HAP-1 (cell line): ENCODE measurements around the gene KRTAP10-6.
"Not testable (repeated sequence)": the region's sequence is repeated elsewhere in the genome, so short reads cannot be mapped to it uniquely, and the experiment has no call there.

Experiments
- DNase-seq, 2 experiments: peaks; one replicate each; pipeline ENCODE4 v3.0.0-alpha.2; 2016 to 2020; ENCODE audit warnings: low spot score in 2 of 2
- H3K27me3 ChIP-seq: fragments of 250-450 bp; sonication (Bioruptor Pico); 2 replicates; pipeline ENCODE4 v1.5.1; 2020; ENCODE audit warnings: low read depth, mild to moderate bottlenecking, moderate library complexity
- H3K36me3 ChIP-seq: fragments of 250-450 bp; sonication (Bioruptor Pico); replicated peaks from 2 replicates; pipeline ENCODE4 v1.5.1; 2020; ENCODE audit warnings: mild to moderate bottlenecking
- H3K4me1 ChIP-seq: fragments of 250-450 bp; sonication (Bioruptor Pico); 2 replicates; pipeline ENCODE4 v1.5.1; 2020; ENCODE audit warnings: mild to moderate bottlenecking
- H3K4me3 ChIP-seq: fragments of 250-450 bp; sonication (Bioruptor Pico); 2 replicates; pipeline ENCODE4 v1.5.1; 2020; ENCODE audit warnings: mild to moderate bottlenecking, moderate library complexity
- H3K9me3 ChIP-seq: fragments of 250-450 bp; sonication (Bioruptor Pico); 2 replicates; pipeline ENCODE4 v1.5.1; 2020; ENCODE audit warnings: mild to moderate bottlenecking, moderate library complexity
- in situ Hi-C: fragments of 300-500 bp; cut with MboI; formaldehyde crosslinking; loops from 3 replicates; pipeline ENCODE4 v1.14.3; 2020; ENCODE audit warnings: low sequenced_read_pairs, inconsistent platforms, mixed read lengths

The KRTAP10-6 gene

GRCh38 chr21:44627181-44627822 is 35.0 kb upstream of the KRTAP10-6 start:
- H3K9me3 ChIP-seq, H3K36me3 ChIP-seq, DNase-seq, H3K27me3 ChIP-seq, H3K4me1 ChIP-seq, in situ Hi-C loops, H3K4me3 ChIP-seq: not testable (repeated sequence)

- Histone ChIP-seq H3K4me1 (no peaks in the 10 kb centered on the region), H3K27me3 (no peaks in the 10 kb centered on the region), H3K36me3 (no peaks in the 10 kb centered on the region), H3K4me3 (no peak within 1 kb of the TSS), H3K9me3 (no peaks in the 10 kb centered on the region; the same call in 1 of the 2 replicates)
- no peak for DNase-seq
- in situ Hi-C loops = no loop called here
Measured at GRCh38 chr21:44626673-44627143, 34.4 kb upstream of the KRTAP10-6 start, which contains the start of gene KRTAP10-9. TSS of gene KRTAP10-9 (plus strand) at chr21:44627093. CDS start at chr21:44627172, 79 bp downstream.

- Histone ChIP-seq H3K27me3 (no peaks in the 10 kb centered on the region), H3K4me3 (no peak overlapping the region), H3K9me3 (no peaks in the 10 kb centered on the region; the same call in 1 of the 2 replicates), H3K4me1 (no peaks in the 10 kb centered on the region), H3K36me3 (no peaks in the 10 kb centered on the region)
- in situ Hi-C loops = no loop called here
- no peak for DNase-seq
Measured at GRCh38 chr21:44626262-44626661, 34.0 kb upstream of the KRTAP10-6 start.

GRCh38 chr21:44625756-44626155 is 33.5 kb upstream of the KRTAP10-6 start:
- DNase-seq = no peak
- in situ Hi-C loops = no loop called here
- no peak overlapping the region for H3K4me3 ChIP-seq
- H3K4me1 ChIP-seq = no peaks in the 10 kb centered on the region
- H3K36me3 ChIP-seq = no peaks in the 10 kb centered on the region
- no peaks in the 10 kb centered on the region; the same call in 1 of the 2 replicates for H3K9me3 ChIP-seq
- no peaks in the 10 kb centered on the region for H3K27me3 ChIP-seq

GRCh38 chr21:44623575-44623974 is 31.3 kb upstream of the KRTAP10-6 start:
- H3K36me3 ChIP-seq = no peaks in the 10 kb centered on the region
- no peak overlapping the region for H3K4me3 ChIP-seq
- H3K27me3 ChIP-seq = no peaks in the 10 kb centered on the region
- no peaks in the 10 kb centered on the region; the same call in 1 of the 2 replicates for H3K9me3 ChIP-seq
- DNase-seq = no peak
- in situ Hi-C loops = no loop called here
- no peaks in the 10 kb centered on the region for H3K4me1 ChIP-seq

GRCh38 chr21:44619886-44620285 is 27.6 kb upstream of the KRTAP10-6 start:
- Histone ChIP-seq H3K4me3 (no peak overlapping the region), H3K36me3 (no peaks in the 10 kb centered on the region), H3K4me1 (no peaks in the 10 kb centered on the region), H3K27me3 (no peaks in the 10 kb centered on the region), H3K9me3 (no peaks in the 10 kb centered on the region; the same call in 1 of the 2 replicates)
- no peak for DNase-seq
- in situ Hi-C loops = no loop called here

- H3K4me1 ChIP-seq = no peaks in the 10 kb centered on the region
- in situ Hi-C loops = no loop called here
- no peak overlapping the region for H3K4me3 ChIP-seq
- DNase-seq = no peak
- no peaks in the 10 kb centered on the region for H3K9me3 ChIP-seq
- no peaks in the 10 kb centered on the region for H3K36me3 ChIP-seq
- no peaks in the 10 kb centered on the region for H3K27me3 ChIP-seq
Measured at GRCh38 chr21:44618909-44619308, 26.6 kb upstream of the KRTAP10-6 start.

- Histone ChIP-seq H3K27me3 (no peaks in the 10 kb centered on the region), H3K4me1 (no peaks in the 10 kb centered on the region), H3K4me3 (no peak overlapping the region), H3K36me3 (no peaks in the 10 kb centered on the region), H3K9me3 (no peaks in the 10 kb centered on the region)
- DNase-seq = no peak
- in situ Hi-C loops = no loop called here
Measured at GRCh38 chr21:44618504-44618903, 26.2 kb upstream of the KRTAP10-6 start.

GRCh38 chr21:44617071-44617501 is 24.8 kb upstream of the KRTAP10-6 start:
- no peaks in the 10 kb centered on the region for H3K36me3 ChIP-seq
- no peak for DNase-seq
- H3K4me3 ChIP-seq = no peak overlapping the region
- H3K9me3 ChIP-seq = no peaks in the 10 kb centered on the region
- H3K4me1 ChIP-seq = no peaks in the 10 kb centered on the region
- in situ Hi-C loops = no loop called here
- H3K27me3 ChIP-seq = no peaks in the 10 kb centered on the region

GRCh38 chr21:44616591-44616926 is 24.3 kb upstream of the KRTAP10-6 start:
- Histone ChIP-seq H3K4me3 (no peak overlapping the region), H3K9me3 (no peaks in the 10 kb centered on the region), H3K27me3 (no peaks in the 10 kb centered on the region), H3K4me1 (no peaks in the 10 kb centered on the region), H3K36me3 (no peaks in the 10 kb centered on the region)
- no peak for DNase-seq
- in situ Hi-C loops = no loop called here

- no peaks in the 10 kb centered on the region for H3K27me3 ChIP-seq
- H3K36me3 ChIP-seq = no peaks in the 10 kb centered on the region
- in situ Hi-C loops = no loop called here
- DNase-seq = no peak
- no peak overlapping the region for H3K4me3 ChIP-seq
- no peaks in the 10 kb centered on the region for H3K4me1 ChIP-seq
- H3K9me3 ChIP-seq = no peaks in the 10 kb centered on the region
Measured at GRCh38 chr21:44615911-44616590, 23.7 kb upstream of the KRTAP10-6 start.

GRCh38 chr21:44615466-44615865 is 23.2 kb upstream of the KRTAP10-6 start:
- no peaks in the 10 kb centered on the region for H3K9me3 ChIP-seq
- no peaks in the 10 kb centered on the region for H3K36me3 ChIP-seq
- no peak overlapping the region for H3K4me3 ChIP-seq
- no peaks in the 10 kb centered on the region for H3K4me1 ChIP-seq
- in situ Hi-C loops = no loop called here
- no peak for DNase-seq
- H3K27me3 ChIP-seq = no peaks in the 10 kb centered on the region

- Histone ChIP-seq H3K36me3 (no peaks in the 10 kb centered on the region), H3K9me3 (no peaks in the 10 kb centered on the region; the same call in 1 of the 2 replicates), H3K4me3 (no peak overlapping the region), H3K4me1 (no peaks in the 10 kb centered on the region), H3K27me3 (no peaks in the 10 kb centered on the region)
- in situ Hi-C loops = no loop called here
- no peak for DNase-seq
Measured at GRCh38 chr21:44614961-44615391, 22.7 kb upstream of the KRTAP10-6 start.

- DNase-seq = no peak
- H3K4me1 ChIP-seq = no peaks in the 10 kb centered on the region
- H3K4me3 ChIP-seq = no peak overlapping the region
- H3K36me3 ChIP-seq = no peaks in the 10 kb centered on the region
- in situ Hi-C loops = no loop called here
- H3K27me3 ChIP-seq = no peaks in the 10 kb centered on the region
- no peaks in the 10 kb centered on the region; the same call in 1 of the 2 replicates for H3K9me3 ChIP-seq
Measured at GRCh38 chr21:44614161-44614631, 21.9 kb upstream of the KRTAP10-6 start.
